LHCN-M2 (cell line): ENCODE measurements around the gene RNPS1. TPM values are rescaled to one million over a fixed set of nuclear protein-coding genes. Genes with fewer than 3 reads are reported as not detected.

Experiments
- DNase-seq: peaks from one replicate; pipeline ENCODE4 v3.0.0-alpha.2; 2012; ENCODE audit warnings: low read depth
- total RNA-seq: library from RNA; depleted of rRNA; stranded (reverse); fragments of >200 nt; gene quantifications from 2 replicates; pipeline ENCODE4 v1.2.3, GENCODE V29; 2014

The RNPS1 gene
- total RNA-seq, 1 experiment from 2014 or later: 175 TPM

GRCh38 chr16:2236337-2237101, 31.4 kb downstream of the RNPS1 start, which contains the start of gene DNASE1L2:
Gene DNASE1L2, plus strand, starts transcription at chr16:2236444. Its CDS starts 373 bp downstream, at chr16:2236817.
- DNase-seq: no peak

GRCh38 chr16:2235695-2236336, 32.1 kb downstream of the RNPS1 start:
- DNase-seq: no peak

GRCh38 chr16:2235234-2235651, 32.7 kb downstream of the RNPS1 start:
- no peak for DNase-seq

- DNase-seq: no peak
Observed at GRCh38 chr16:2234813-2235170, 33.1 kb downstream of the RNPS1 start.

- DNase-seq: no peak
Observed at GRCh38 chr16:2233872-2234812, 33.8 kb downstream of the RNPS1 start.

- no peak for DNase-seq
Observed at GRCh38 chr16:2233046-2233775, 34.7 kb downstream of the RNPS1 start.

- DNase-seq: no peak
Observed at GRCh38 chr16:2232094-2232990, 35.6 kb downstream of the RNPS1 start.

- peak; percentile 97 for DNase-seq
Observed at GRCh38 chr16:2231016-2231931, 36.7 kb downstream of the RNPS1 start.

GRCh38 chr16:2230376-2230775, 37.5 kb downstream of the RNPS1 start:
- DNase-seq: no peak

- DNase-seq: no peak
Observed at GRCh38 chr16:2229632-2230250, 38.2 kb downstream of the RNPS1 start.

GRCh38 chr16:2229091-2229490, 38.8 kb downstream of the RNPS1 start:
- DNase-seq: no peak

GRCh38 chr16:2228161-2228824, 39.6 kb downstream of the RNPS1 start:
- DNase-seq: no peak

- DNase-seq: no peak
Observed at GRCh38 chr16:2226918-2227317, 41.0 kb downstream of the RNPS1 start.

- peak; percentile 44 for DNase-seq
Observed at GRCh38 chr16:2226245-2226793, 41.6 kb downstream of the RNPS1 start.

- no peak for DNase-seq
Observed at GRCh38 chr16:2223942-2224486, 43.9 kb downstream of the RNPS1 start.

- peak; percentile 99 for DNase-seq
Observed at GRCh38 chr16:2223221-2223941, 44.5 kb downstream of the RNPS1 start, which contains the start of gene E4F1. Gene E4F1, plus strand, starts transcription at chr16:2223591. Its CDS starts 23 bp downstream, at chr16:2223614.

GRCh38 chr16:2216330-2216729, 51.6 kb downstream of the RNPS1 start:
- DNase-seq: no peak
